AG09319 (cell line): ENCODE measurements around the gene THSD7B.

Experiments used
- DNase-seq: peaks from one replicate; pipeline ENCODE4 v3.0.0-alpha.2; 2010; ENCODE audit warnings: low read depth; ENCODE audit errors: extremely low read depth
- CTCF ChIP-seq: IDR thresholded peaks from 2 replicates; pipeline ENCODE4 v1.5.1; 2011; ENCODE audit warnings: low read depth, mild to moderate bottlenecking, inconsistent platforms, low read length, moderate library complexity

The THSD7B gene

GRCh38 chr2:136901732-136902131 lies 136.4 kb downstream of the THSD7B start:
- TF ChIP-seq CTCF: no peak
- no peak for DNase-seq

GRCh38 chr2:136905779-136906178 lies 140.4 kb downstream of the THSD7B start:
- no peak for TF ChIP-seq CTCF
- no peak for DNase-seq

GRCh38 chr2:136909777-136910176 lies 144.4 kb downstream of the THSD7B start:
- no peak for DNase-seq
- TF ChIP-seq CTCF: no peak

GRCh38 chr2:136916131-136916530 lies 150.8 kb downstream of the THSD7B start:
- TF ChIP-seq CTCF: no peak
- no peak for DNase-seq

- DNase-seq: no peak
These were observed 152.1 kb downstream of the THSD7B start for GRCh38 chr2:136917411-136917881.

GRCh38 chr2:136919682-136920081 lies 154.3 kb downstream of the THSD7B start:
- DNase-seq: no peak
- no peak for TF ChIP-seq CTCF

More at GRCh38 chr2:136917411-136917881, 152.1 kb downstream of the THSD7B start:
- TF ChIP-seq CTCF: no peak

- no peak for TF ChIP-seq CTCF
- DNase-seq: no peak
These were observed 155.4 kb downstream of the THSD7B start for GRCh38 chr2:136920652-136921333.
